H1 (cell line): Measurements from ENCODE around the gene RMND5B. TPM values are rescaled to one million over a fixed set of nuclear protein-coding genes. Genes with fewer than 3 reads are reported as not detected.

ENCODE experiments used
- CBX8 ChIP-seq: fragments of 300-800, 300-1000 bp; sonication (generic); IDR thresholded peaks from 2 replicates; pipeline ENCODE4 v1.7.1; 2016; ENCODE audit warnings: low read depth, low read length, borderline replicate concordance
- POLR2AphosphoS5 ChIP-seq: IDR thresholded peaks from 2 replicates; pipeline ENCODE4 v1.6.1; 2011; ENCODE audit warnings: low read depth, low read length
- POU5F1 ChIP-seq: IDR thresholded peaks from 2 replicates; pipeline ENCODE4 v1.6.1; 2011; ENCODE audit warnings: low read depth, mild to moderate bottlenecking, low read length, moderate library complexity
- SP4 ChIP-seq: IDR thresholded peaks from 2 replicates; pipeline ENCODE4 v1.6.1; 2012; ENCODE audit warnings: low read length, inconsistent platforms
- TBP ChIP-seq: IDR thresholded peaks from 2 replicates; pipeline ENCODE4 v1.6.1; 2011; ENCODE audit warnings: low read depth, low read length, improper control_type of control experiment
- polyA plus RNA-seq, 7 experiments: library from polyadenylated mRNA; depleted of rRNA in 3 of 7; stranded (reverse) in 5 of 7; unstranded in 2 of 7; fragments of >200 nt in 5 of 7; fragments of 200-250 nt in 2 of 7; gene quantifications; 1 replicate in 5 of 7; 2 replicates in 1 of 7; 4 replicates in 1 of 7; pipeline versions ENCODE4 v1.2.1 to v1.2.3, GENCODE V29; 2011 to 2013; ENCODE audit warnings: missing spikeins in 2 of 7, mixed read lengths in 2 of 7
- total RNA-seq: library from RNA; stranded (reverse); fragmentation: NEBNext Ultra II Directional; extraction: Animal tissue kit (Norgen Biotek cat#: 25700); gene quantifications from 2 replicates; pipeline ENCODE4 v1.2.1, GENCODE V29; 2021
- TF ChIP-seq, protein P1 (sequence below): IDR thresholded peaks from 2 replicates; pipeline ENCODE4 v1.6.1; 2012; ENCODE audit warnings: inconsistent platforms
- TF ChIP-seq, protein P2 (sequence below): IDR thresholded peaks from 2 replicates; pipeline ENCODE4 v1.6.1; 2011; ENCODE audit warnings: low read depth, mild to moderate bottlenecking, low read length; ENCODE audit not compliant: insufficient read depth

The RMND5B gene
- total and polyA plus RNA-seq, 2 of the 8 experiments (the other 6 are each of a cell fraction or from before 2014, with no cell fraction given), result 75.9 to 90.2 TPM

DNA sequence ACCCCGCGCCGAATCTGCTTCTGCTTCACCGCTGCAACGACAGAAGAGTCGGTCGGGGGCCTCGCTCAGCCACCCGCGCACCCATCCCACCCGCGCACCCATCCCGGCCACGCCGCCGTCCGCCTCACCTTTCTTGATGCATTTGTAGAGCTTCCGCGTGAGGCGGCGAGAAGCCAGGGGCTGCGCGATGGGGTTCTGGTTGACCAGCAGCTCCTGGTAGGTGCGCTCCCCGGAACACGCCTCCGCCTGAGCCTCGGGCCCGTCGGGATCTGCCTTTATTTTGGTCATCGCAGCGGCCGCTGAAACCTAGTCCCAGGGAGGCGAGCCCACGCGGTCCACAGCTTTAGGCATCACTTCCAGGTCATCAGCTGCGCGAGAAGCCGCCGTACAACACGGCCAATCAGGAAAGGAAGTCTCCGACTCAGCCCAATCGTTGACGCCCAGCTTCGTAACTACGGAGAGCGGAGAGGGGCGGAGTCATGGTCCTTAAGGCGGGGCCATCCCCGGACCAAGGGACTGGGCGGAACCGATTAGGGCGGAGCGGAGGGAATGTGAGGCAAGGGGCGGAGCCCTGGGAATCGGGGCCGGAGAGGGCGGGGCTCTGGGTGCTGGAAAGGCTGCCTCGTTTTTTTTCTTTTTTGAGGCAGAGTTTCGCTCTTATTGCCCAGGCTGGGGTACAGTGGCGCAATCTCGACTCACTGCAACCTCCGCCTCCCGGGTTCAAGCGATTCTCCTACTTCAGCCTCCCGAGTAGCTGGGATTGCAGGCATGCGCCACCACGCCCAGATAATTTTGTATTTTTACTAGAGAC lies 22.9 kb downstream of the RMND5B start, which contains the start of gene NHP2 (continued):
- TF ChIP-seq POU5F1, result no peak
- TF ChIP-seq, protein P1, sequence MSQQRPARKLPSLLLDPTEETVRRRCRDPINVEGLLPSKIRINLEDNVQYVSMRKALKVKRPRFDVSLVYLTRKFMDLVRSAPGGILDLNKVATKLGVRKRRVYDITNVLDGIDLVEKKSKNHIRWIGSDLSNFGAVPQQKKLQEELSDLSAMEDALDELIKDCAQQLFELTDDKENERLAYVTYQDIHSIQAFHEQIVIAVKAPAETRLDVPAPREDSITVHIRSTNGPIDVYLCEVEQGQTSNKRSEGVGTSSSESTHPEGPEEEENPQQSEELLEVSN, result no peak
- TF ChIP-seq, protein P2, sequence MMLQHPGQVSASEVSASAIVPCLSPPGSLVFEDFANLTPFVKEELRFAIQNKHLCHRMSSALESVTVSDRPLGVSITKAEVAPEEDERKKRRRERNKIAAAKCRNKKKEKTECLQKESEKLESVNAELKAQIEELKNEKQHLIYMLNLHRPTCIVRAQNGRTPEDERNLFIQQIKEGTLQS, result no peak
- peak; percentile 67; the same call in 1 of the 2 replicates for TF ChIP-seq SP4
- TF ChIP-seq CBX8, result no peak
- TF ChIP-seq TBP, result peak; percentile 49; the same call in 1 of the 2 replicates
- TF ChIP-seq POLR2AphosphoS5, result peak; percentile 63; the same call in 1 of the 2 replicates
